Measurements from ENCODE around the gene WDFY4.

The WDFY4 gene

DNA sequence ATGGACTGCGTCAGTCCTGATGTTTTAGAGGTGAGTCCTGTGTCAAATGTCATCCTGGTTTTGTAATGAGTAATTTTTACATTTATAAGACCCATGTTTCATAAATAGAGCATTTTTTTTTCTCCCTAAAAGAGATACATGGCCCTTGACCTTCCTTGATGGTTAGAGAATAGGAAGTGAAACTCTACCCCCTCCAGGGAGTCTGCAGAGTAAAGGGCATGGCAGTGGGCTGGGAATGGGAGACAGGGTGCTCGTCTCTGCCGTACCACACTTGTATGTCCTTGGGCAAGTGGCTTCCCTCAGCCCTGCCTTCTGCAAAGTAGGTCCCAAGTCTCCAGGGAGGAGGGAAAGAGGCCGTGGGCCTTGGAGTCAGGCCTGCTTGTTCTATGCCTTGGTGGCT is 63.9 kb downstream of the WDFY4 start:
- DNase-seq: no peak

DNA sequence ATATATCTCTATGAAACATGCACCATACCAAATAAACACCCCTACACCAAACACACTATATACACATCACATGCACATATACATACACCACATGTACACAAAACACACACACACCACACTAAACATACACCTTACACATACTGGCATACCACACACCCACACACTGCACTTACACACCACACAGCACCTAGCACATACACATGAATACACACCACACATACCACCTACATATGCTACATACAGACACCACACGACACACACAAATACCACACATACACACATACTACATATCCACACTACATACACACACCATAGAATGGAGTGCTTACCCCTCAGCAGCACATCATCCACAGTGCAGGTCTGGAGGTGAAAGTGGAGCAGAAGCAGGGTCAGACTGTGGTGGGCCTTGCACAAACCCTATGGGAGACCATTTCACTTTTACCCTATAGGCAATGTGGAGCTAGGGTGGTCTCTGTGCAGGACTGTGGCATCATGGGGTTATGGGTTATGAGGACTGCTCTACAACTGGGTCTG is 64.6 kb downstream of the WDFY4 start:
- no peak for DNase-seq

DNA sequence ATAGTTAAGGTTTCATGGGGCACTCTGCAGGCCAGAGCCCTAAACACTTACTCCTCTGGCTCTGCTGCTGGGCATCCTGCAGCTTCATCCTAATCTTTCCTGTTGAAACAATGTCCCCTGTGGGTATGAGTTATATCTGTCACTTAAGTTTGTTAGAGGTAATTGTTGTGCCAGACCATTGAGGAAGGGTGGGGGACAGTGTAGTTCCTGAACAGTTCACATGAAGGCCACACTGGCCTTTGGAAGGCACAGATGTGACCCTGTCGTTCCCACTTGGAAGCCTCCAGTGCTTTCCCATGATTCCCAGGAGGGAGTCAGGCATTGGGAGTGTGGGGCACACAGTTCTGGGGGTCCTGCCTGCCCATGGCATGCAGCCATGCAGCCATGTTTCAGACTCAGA is 65.3 kb downstream of the WDFY4 start:
- DNase-seq: no peak

DNA sequence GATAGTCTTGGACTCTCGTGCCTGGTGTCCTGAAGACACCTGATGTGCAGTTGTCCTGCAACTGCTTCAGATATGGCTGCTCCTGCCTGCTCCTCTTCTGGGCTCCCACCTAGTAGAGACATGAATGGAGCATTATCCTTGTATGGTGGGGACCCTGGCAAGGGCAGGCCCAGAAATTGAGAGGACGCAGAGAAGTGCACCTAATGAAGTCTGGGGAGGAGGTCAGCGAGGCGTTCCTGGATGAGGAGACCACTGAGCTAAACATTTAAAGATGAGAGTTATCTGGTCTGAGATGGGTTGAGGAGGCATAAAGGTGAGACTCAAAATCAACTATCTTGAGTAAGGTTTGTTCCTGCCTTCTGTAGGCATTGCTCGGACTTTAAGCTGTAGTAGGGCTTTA is 66.3 kb downstream of the WDFY4 start:
- DNase-seq: no peak

DNA sequence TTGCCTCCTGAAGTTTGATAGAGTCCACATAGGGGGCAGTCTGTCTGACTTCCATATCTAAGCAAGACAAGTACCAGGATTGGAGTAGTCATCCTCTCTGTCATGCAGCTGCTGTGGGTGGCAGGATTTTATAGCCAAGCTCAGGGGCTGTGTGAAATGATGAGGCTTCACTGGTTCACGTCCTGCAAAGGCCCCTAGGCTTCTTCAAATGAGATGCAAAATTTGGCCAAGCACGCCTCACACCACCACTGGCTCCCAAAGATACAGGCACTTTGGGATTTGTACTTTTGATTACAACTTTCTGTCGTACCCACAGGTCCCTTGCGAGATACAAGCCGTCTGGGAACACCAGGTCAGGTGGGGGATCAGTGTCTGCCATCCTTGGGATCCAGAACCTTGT is 67.1 kb downstream of the WDFY4 start:
- DNase-seq: no peak

DNA sequence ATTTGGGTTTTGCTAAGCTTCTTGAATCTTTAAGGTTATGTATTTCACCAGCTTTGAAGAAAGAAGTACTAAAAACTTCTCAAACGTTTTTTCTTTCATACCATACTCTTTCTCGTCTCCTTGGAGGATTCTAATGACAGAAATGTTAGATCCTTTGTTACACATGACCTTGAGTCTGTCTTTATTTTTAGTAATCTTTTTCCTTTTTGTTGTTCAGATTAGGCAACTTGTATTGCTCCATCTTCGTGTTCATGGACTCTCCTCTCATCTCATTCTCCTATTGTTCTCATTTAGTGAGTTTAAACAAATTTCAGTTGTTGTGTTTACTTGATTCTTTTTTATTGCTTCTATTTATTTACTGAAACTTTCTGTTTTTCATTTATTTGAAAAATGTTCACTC is 73.7 kb downstream of the WDFY4 start:
- no peak for DNase-seq

DNA sequence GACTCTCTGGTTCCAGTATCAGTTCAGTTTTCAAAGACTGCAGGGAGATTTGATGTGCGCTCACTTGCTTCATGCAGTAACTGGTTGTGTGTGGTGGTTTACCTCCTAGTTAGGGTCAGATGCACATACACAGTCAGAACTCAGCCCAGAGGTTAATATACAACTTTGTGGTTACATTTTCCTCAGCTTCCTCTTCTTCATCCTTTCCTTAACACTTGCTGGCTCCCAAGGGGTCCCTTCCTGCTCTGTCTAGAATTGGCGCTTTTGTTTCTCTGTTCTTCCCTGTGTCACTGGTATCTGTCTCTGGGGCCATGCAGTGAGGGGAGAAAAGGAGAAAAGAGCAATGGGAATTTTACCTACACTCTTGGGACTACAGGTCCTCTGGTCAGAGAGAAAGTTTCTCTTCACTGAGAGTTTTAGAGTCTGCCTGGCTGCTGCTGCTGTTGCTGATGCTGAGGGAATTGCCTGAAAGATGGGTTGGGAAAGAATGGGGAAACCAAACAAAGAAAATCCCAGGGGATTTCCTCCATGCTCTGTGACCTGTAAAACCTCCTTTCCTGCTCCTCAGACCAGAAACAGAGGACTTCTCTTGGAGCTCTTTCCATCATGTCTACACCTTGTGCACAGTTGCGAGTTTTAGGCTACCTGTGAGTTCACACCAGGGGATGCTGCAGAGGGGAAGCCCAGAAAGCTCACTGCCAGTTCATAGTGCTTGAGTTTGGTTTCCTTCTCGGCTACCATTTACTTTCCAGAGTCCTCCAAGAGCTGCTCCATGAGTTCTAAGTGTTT is 74.6 kb downstream of the WDFY4 start:
- no peak for DNase-seq

DNA sequence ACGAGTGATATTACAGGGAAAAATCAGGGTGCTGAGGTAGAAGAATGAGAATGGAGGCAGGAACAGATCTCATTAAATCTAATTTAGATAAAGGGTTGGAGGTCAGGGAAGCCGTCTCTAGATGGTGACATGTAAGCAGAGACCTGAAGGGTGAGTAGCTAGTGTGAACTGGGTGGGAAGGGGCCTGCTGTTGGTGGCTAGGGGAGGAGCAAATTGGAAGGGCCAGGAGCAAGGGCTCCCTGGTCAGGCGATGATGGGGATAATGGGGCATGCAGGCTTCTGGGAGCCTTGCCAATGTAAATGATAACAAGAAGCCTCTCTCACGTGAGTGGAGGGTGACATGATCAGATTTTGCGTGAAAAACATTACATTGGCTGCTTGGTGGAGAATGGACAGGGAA is 76.3 kb downstream of the WDFY4 start:
- DNase-seq: no peak

DNA sequence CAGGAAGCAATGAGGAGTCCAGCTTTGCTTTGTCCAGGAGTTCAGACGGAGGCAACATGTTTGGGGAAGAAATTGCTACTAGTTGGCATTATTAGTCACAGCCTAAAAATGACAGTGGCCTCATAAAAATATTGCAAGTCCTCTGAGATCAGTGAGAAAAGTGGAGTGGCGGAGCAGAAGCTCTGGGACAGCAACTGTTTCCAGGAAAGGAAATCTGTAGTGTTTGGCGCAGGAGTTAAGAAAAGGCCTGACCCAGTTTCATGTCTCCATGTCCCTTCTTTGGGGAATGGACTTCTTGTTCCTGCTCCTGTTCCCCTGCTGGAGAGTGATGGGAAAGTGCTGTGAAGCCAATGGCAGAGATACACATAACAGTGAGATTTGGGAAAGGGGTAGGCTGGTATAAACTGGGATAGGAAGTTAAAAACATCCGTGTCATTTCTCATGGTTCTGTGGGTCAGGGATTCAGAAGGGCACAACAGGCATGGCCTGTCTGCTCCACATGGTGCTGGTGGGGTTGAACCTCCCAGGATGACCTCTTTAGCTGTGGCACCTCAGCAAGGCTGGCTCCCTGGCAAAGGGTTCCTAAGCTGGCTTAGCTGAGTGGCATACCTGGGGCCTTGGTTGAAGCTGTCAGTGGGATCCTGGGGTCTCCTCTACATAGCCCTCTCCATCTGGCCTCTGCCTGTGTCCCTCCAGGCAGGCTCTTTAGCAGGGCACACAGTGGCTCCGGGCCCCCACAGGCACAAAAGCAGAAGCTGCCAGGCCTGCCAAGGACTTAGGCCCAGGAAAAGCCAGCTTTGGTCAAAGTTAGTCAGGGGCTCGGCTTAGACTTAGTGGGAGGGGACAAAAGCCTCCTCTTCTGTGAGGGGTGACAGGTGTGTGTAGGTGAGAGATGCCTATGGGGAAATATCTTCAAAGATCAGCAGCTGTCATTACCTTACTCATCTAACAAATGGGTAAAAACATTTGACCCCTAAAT is 77.7 kb downstream of the WDFY4 start:
- DNase-seq: no peak

DNA sequence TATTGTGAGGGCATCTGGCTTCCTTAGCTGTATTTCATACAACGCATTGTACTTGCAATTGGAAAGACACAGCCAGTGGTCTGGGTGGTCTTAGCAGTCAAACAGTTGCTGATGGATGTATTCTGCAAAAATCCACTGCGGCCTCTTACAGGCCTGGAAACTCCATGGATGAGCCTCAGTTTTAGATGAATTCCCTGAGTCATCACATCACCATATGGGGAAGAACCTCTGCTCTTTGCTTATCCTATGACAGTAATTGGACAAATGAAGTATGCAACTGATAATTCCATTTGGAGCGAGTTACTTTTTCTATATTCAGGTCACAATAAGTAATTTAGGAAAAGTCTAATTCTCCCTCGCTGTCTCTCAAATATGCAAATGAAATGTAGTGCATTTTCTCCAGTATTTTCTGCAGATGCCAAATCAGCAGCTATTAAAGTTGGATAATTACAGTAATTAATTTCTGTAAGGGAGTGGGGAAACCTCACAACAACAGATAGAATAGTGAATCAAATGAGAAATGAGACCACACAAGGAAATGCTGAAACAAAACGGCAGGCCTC is 78.8 kb downstream of the WDFY4 start:
- DNase-seq: no peak

DNA sequence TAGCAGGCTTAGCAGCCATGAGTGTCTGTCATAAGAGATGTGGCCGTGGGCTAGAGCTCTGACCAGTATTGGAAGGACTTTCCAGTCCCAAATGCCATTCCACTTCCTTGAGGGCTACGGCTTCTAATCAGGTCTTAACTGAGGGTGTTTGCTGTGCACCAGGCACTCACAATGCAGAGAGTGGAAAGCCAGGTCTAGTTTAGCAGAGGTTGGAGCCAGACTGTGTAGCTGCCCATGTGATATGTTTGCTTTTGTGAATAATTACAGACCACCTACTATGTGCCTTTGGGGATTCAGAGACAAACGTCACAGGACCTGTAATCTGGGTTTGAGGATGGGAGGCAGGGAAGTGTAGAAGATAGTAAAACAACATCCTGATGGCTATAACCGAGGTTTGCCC is 79.8 kb downstream of the WDFY4 start:
- DNase-seq: no peak

DNA sequence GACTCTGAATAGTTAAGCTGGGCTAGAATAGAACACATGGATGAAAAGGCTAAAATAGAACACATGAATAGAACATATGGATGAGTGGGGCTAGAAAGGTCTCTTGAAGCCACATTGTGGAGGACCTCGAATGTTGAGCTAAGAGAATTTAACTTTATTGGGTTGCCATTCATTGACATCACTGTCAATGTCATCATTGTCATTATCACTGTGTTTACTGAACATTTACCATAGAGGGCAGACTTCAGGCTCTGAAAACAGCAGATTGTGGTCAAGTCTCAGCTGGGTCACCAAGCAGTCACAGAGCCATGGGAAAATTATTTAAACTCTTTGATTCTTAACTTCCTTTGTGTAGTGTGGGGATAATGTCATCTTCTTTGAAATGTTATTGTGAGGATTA is 80.4 kb downstream of the WDFY4 start:
- DNase-seq: no peak

DNA sequence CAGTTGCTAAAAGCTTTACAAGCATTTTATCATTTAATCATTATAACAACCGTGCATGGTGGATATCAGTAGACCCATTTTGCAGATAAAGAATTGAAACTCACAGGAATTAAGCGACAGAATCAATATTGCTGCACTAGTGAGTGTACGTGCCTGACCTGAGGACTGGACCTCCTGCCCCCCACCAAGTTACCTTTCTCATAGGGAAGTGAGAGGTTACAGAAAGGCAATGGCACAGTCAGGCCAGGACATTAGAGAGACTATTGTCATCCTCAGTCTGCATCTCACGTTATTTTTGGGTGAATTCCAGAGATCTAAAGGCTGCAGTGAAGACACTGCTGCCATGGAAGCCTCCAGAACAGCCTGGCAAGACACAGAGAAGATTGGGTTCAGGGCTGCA is 80.9 kb downstream of the WDFY4 start:
- no peak for DNase-seq

DNA sequence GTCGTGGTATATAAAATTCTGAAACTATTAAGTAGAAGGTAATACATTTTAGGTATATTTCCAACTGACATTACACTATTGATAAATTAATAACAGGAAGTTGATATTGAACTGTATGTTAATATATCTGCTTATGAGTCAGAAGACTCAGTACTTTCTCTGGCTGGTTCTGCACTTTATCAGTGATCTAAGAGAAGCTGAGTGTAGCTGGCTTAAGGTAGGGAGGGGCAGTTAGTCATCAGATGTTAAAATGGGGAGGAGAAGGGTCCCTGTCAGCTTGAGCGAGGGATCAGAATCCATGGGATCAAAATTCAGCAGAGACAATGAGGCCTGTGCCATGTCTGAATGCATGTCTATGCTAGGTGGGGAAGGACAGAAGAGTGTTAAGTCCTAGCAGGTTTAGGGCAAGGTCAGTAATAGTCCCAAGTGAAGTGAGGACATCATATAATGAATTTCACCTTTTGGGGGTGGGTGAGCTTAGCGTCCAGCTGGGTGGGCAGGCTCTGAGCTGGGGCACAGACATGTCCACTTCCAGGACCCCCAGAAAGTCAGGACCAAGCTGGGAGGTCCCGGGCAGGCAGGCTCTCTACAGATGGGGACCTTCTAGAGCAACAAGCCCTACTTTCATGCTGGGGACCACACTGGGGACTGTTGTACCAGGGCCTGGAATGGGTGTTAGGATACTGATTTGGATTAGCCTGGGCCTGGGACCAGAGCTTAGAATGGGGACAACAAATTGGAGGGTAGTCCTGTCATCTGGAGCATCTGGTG is 82.9 kb downstream of the WDFY4 start:
- no peak for DNase-seq

DNA sequence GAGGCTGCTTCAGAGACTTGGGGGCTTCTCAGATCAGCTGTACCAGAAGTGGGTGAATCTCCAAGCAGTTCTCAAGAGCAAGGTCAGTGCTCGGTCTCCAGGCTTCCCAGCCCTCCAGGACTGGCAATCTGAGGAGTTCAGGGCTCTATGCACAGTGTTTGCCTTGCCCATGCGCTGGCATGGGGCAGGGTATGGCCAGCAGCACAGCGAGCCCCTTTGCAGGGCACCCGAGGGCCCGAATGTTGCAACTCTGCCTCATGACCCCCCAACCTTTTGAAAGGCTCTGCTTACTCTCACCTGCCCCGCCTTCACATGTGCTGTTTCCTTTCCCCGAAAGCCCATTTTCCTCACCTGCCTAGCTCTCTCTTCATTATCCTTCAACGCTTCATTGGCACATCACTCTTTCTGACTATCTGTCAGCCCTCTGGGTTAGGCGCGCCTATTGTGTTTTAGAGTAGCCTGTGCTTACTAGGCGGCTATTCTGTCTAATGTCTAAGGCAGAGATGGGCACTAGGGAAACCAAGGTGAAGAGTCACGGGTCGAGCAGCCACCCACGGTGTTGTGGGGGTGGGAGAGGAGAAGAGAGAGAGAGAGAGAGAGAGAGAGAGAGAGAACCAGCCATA is 83.6 kb downstream of the WDFY4 start:
- DNase-seq: no peak

DNA sequence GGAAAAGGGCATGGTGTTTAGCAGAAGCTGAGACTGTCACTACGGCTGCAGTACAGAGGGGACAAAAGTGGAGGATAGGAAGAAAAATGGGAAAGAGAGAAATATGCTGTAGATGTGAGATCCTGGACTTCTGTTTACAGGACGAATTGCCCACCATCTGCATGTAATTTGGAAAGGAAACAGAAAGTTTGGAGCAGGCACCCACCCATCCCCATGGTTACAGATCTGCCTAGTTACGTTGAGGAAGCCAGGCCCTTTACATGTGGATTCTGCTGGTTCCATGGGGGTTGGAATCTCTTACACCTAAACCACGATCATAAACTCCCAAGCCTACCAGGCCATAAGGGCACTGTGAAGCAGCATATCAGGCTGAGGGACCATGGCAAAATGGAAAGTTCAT is 84.3 kb downstream of the WDFY4 start:
- DNase-seq: no peak

DNA sequence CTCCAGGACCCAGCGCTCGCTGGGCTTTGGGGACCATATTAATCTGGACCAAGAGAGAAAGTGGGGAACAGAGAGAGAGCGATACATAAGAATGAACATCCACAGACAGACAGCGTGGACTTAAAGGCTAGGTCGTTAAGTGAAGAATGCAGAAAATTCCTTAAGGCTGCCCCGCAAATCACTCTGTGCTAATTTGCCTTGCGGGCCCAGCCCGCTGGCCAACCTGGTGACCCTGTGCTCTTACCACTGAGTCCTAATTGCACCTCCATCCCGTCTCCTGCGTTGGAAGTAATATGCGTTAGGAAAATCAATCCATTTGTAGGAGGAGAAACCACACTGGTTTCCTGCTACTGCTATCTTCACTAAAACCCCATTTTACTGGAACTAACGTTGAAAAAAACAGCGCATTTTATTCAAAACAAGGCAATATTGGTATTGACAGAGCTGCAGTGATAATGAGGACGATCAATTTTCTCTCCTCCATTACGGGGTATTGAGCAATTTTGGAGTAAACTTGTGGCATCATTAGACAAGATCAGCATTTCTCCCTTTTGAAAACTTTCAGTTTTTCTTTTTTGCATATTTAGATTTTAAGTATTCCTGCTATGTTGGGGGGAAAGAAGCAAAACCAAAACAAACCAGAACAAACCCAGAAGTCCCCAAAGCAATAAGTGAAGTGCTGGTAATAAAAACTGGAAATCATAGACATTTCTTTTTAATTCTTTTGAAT is 85.2 kb downstream of the WDFY4 start:
- DNase-seq: no peak

DNA sequence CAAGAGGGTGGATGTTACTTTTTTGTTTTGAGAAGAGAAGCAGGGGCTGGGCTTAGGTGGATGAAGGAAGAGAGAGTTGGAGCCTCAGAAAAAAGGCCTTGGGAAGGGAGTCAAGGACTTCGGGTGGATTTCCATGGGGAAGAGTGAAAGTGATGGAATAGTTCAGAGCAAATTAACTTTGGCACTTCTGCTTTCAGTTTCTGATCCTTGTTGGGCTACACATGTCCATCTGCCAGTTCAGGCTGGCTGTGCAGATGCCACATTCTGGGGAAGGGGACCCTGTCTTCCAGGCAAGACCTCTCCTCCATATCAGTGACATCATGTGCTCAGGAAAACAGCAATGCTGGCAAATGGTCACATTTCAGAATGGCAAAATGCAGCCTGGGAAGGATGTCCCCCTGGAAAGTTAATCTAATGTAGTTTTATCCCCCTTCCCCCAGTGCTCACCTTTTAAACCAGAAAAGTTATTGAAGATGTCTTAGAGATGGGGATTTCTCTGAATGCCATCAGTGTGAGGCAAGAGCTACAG is 86.0 kb downstream of the WDFY4 start:
- DNase-seq: no peak

DNA sequence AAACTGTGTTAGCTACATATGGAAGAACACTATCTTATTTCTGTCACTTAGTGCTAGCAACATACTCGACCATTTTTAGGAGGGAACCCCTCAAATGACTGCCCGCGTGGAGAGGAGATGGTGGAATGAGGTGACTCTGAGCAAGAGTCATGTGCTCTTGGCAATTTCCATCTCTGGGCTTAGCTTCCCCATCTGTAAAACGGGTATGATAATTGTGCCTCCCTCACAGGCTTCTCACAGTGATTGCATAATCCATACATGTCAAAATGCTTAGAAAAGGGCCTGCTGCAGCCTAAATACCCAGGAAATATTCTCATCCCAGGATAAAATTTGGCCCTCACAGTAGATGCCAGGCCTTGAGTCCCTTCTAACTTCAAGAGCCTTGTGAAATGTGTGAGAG is 86.6 kb downstream of the WDFY4 start:
- no peak for DNase-seq

DNA sequence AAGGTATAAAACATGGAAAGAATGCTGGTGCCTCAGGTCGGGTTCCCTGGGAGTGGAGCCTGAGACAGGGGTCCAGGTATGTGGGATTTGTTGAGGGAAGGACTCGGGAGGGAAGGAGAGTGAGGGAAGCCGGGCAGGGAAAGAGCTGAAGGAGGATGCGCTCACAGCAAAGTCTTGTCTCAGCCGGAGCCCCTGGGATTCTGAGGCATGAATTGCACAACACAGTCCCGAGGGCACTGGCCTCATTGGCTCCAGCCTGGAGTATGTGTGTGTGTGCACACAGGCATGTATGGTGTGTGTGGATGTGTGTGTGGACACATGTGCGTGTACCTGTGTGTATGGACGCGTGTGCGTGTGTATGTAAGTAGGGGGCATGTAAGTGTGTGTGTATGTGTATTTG is 87.4 kb downstream of the WDFY4 start:
- no peak for DNase-seq

DNA sequence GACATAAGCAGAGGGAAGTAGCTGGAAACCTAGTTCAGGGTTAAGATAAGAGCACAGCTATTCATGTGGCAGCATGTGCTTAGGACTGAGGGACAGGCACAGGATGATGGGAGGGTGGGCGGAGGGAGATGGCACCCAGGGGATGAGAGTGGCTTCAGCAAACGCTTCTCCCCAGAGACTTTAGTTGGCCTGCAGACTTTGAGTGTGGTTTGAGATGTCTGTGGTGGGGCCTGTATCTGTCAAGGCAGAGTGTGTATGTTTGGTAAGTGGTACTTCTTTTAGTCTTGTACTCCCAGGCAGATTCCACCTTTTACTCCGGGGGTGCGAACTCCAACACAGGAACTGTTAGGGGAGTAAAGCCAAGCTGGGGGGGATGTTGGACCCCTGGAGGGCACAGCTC is 88.9 kb downstream of the WDFY4 start:
- DNase-seq: no peak
